ENCODE data around the gene MARCHF6. TPM values are rescaled to one million over a fixed set of nuclear protein-coding genes. Genes with fewer than 3 reads are reported as not detected.
"Not testable (repeated sequence)": the region's sequence is repeated elsewhere in the genome, so short reads cannot be mapped to it uniquely, and the experiment has no call there.

MARCHF6 gene
- total RNA-seq, 1 donor from 2014 or later, result 150 TPM

DNA sequence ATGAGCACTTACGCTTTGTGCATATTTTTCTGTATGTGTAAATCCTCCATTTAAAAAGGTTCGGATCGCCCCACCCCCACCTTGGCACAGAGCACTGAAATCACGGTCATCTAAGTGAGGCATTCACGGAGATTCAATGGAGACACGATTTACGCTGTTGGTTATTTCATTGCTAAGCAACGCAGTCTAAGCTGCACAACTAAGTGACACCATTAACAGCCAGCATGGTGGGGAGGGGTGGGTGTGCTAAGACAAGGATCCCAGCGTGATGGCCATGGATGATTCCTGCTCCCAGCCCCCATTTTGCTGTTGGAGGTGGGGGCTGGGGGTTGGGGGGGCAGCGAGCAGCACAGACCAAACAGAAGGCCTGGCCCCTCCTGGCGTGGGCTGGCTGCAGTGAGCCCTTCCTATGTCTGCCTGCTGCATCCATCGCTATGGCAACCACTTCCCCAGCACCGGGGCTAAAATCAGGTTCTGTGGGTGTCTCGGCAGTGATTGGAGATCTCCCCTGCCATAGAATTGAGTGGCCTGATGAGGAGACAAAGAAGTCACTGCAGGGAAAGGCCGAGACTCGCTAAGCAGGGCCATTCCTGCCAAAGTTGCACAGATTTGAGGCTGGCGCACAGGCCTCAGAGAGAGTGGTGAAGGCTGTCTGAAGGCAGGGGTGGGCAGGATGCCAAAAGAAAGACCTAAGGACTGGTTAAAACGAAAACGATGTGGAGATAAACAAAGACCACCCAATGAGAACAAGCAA is 14.3 kb upstream of the MARCHF6 start:
- Histone ChIP-seq H3K4me3 (no peak overlapping the region), H3K36me3 (no peaks in the 10 kb centered on the region), H3K9me3 (no peaks in the 10 kb centered on the region), H3K27ac (no peak overlapping the region), H3K4me1 (peaks cover under 1% of the 10 kb centered on the region), H3K27me3 (no peaks in the 10 kb centered on the region)
- TF ChIP-seq, protein P1, sequence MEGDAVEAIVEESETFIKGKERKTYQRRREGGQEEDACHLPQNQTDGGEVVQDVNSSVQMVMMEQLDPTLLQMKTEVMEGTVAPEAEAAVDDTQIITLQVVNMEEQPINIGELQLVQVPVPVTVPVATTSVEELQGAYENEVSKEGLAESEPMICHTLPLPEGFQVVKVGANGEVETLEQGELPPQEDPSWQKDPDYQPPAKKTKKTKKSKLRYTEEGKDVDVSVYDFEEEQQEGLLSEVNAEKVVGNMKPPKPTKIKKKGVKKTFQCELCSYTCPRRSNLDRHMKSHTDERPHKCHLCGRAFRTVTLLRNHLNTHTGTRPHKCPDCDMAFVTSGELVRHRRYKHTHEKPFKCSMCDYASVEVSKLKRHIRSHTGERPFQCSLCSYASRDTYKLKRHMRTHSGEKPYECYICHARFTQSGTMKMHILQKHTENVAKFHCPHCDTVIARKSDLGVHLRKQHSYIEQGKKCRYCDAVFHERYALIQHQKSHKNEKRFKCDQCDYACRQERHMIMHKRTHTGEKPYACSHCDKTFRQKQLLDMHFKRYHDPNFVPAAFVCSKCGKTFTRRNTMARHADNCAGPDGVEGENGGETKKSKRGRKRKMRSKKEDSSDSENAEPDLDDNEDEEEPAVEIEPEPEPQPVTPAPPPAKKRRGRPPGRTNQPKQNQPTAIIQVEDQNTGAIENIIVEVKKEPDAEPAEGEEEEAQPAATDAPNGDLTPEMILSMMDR (IDR thresholded peaks at IDR 0.05), result no peak
- no peak for ATAC-seq
- intact Hi-C loops (cut with DNase I), result no loop called here
- DNase-seq, result no peak

DNA sequence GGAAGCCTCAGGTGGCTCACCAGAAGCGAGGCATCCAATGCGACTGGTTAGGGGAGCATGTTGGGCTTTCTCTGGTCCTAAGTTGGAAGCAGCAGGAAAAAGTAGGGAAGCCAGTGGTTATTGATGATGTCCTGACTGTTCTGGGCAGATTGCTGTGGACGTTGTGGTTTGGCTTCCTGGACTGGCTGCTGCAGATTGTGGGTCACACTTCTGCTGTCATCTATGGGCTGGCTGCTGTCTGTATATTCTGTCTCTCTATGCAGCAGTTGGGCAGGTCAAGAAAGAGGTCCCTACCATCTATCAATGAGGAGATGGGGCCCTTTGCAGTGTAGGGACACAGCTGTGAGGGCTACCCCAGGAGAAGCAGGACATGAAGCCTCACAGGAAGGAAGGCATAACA is 13.5 kb upstream of the MARCHF6 start:
- H3K9me3 ChIP-seq, result no peaks in the 10 kb centered on the region
- intact Hi-C loops (cut with DNase I), result no loop called here
- ATAC-seq (no peak), DNase-seq (no peak)
- H3K27ac ChIP-seq, result no peak overlapping the region
- H3K36me3 ChIP-seq, result no peaks in the 10 kb centered on the region
- no peak overlapping the region for H3K4me3 ChIP-seq
- no peaks in the 10 kb centered on the region for H3K27me3 ChIP-seq
- no peaks in the 10 kb centered on the region for H3K4me1 ChIP-seq
- TF ChIP-seq, protein P1 (IDR thresholded peaks at IDR 0.05), result no peak

DNA sequence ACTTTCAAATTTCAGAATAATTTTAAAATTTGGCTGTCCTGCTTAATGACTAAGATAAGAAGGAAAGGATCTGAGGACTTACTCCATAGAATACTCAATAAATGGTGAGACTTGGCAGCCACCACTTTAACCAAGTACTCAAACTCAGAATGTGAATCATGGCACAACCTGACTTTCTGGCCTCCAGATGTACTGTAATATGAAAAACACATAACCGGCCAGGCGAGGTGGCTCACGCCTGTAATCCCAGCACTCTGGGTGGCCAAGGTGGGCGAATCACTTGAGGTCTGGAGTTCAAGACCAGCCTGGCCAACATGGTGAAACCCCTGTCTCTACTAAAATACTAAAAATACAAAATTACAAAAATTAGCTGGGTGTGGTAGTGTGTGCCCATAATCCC is 10.0 kb upstream of the MARCHF6 start:
- no peaks in the 10 kb centered on the region for H3K9me3 ChIP-seq
- ATAC-seq, result no peak
- TF ChIP-seq, protein P1 (IDR thresholded peaks at IDR 0.05), result no peak
- DNase-seq, result no peak
- no peak overlapping the region for H3K27ac ChIP-seq
- H3K4me3 ChIP-seq, result no peak overlapping the region
- H3K27me3 ChIP-seq, result no peaks in the 10 kb centered on the region
- H3K4me1 ChIP-seq, result no peaks in the 10 kb centered on the region
- intact Hi-C loops (cut with DNase I), result no loop called here
- H3K36me3 ChIP-seq, result no peaks in the 10 kb centered on the region

DNA sequence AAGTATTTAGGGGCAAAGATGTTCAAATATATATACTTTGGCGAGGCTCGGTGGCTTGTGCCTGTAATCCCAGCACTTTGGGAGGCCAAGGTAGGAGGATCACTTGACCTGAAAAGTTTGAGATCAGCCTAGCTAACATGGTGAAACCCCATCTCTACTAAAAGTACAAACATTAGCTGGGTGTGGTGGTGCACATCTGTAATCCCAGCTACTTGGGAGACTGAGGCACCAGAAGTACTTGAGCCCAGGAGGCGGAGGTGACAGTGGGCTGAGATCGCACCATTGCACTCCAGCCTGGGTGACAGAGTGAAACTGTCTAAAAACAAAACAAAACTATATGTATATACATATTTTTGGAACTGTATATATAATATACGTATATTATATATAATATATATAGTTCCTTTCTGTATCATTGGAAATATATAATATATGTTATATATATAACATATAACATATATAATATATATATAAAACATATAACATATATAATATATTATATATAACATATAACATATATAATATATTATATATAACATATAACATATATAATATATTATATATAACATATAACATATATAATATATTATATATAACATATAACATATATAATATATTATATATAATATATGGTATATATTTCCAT is 8.9 kb upstream of the MARCHF6 start:
- H3K9me3 ChIP-seq; intact Hi-C loops (cut with DNase I); H3K27ac ChIP-seq; H3K36me3 ChIP-seq; H3K4me1 ChIP-seq; H3K4me3 ChIP-seq; ATAC-seq; H3K27me3 ChIP-seq; DNase-seq: not testable (repeated sequence)

DNA sequence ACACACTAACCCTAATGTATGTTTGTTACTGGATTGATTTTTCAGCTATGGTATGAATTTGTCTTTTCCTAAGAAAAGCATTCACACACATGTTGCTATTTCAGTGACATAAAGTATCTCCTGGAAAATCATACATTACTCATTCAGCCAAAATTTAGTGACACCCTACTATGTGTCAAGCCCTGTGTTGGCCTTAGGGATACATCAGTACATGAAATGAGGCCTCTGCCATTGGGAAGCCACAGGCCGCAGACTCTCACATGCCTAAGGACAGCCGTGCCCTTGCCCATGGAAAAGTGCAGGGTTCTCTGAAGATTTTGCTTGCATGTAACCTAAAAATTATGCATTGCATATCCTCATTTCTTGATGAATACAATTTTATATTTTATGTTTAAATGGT is 5.2 kb upstream of the MARCHF6 start:
- intact Hi-C loops (cut with DNase I), result no loop called here
- TF ChIP-seq, protein P1 (IDR thresholded peaks at IDR 0.05), result no peak
- Histone ChIP-seq H3K27me3 (no peaks in the 10 kb centered on the region), H3K9me3 (no peaks in the 10 kb centered on the region), H3K36me3 (no peaks in the 10 kb centered on the region), H3K4me1 (peaks cover 9% of the 10 kb centered on the region), H3K4me3 (no peak overlapping the region), H3K27ac (no peak overlapping the region)
- no peak for DNase-seq
- no peak for ATAC-seq

DNA sequence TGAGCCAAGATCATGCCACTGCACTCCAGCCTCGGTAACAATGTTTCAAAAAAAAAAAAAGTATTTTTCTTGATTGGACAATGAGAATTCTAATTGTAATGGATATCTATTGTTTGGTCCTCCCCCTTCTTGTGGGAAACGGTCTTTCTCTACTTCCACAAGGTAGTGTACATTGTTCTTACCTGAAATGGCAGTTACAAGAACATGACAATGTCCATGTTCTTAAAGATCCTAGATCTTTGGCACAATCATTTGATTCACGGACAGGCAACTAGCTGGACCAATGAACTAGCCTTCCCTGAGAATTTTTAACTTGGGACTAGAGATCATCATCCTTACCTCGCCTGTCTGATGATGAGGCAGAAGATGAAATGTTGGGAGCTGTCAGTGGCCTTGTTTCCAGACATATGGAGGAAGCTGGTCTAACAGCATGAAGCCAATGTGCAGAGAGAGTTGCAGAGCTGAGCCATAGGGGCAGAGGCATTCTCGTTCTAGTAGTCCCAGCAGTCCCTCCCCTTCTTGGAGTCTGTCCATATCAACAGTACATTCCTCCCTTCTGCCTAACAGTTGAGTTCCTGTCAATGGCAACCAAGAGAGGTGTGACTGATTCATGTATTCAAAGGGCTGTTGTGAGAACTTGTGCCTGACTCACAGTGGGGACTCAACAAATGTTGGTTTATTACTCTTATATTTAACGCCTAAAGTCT is 2.1 kb upstream of the MARCHF6 start:
- no peaks in the 10 kb centered on the region for H3K27me3 ChIP-seq
- TF ChIP-seq, protein P1 (IDR thresholded peaks at IDR 0.05), result no peak
- H3K4me3 ChIP-seq, result no peak overlapping the region
- ATAC-seq (peak; percentile 11), DNase-seq (no peak)
- peak overlapping the region; percentile 26 for H3K27ac ChIP-seq
- H3K4me1 ChIP-seq, result peaks cover 14% of the 10 kb centered on the region
- H3K36me3 ChIP-seq, result no peaks in the 10 kb centered on the region
- intact Hi-C loops (cut with DNase I), result no loop called here
- H3K9me3 ChIP-seq, result no peaks in the 10 kb centered on the region

Data from upper lobe of right lung (tissue), 1 donor.